NCI-H1436 treated with DMSO at 0.1 percent for 48 hours (cell line): ENCODE data around the gene OCA2.

Experiments
- DNase-seq: peaks from one replicate; lab custom pipeline; 2025; lab: John Stamatoyannopoulos, UW

Gene OCA2

DNA sequence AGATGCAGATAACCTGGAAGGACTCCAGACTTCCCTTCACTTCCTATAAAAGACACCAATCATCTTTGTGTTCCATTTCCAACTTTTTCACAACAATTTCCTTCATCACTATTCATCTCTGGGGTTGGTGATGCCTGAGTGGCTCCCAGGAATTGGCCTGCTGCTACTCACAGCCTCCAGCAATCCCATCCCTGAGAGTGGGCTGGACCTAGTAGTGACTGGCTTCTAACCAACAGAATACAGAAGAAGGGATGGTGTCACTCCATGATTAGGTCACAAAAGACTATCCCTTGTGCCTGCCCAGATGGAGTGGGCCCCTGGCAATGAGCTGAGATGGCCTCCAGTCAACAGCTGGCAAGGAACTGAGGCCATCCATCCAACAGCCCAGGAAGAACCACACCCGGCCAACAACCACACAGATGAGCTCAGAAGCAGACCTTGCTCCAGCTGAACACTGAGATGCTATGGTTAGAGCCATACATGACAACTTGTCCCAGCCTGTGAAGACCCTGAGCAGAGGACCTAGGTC is 20.9 kb downstream of the OCA2 start:
- DNase-seq, result no peak

DNA sequence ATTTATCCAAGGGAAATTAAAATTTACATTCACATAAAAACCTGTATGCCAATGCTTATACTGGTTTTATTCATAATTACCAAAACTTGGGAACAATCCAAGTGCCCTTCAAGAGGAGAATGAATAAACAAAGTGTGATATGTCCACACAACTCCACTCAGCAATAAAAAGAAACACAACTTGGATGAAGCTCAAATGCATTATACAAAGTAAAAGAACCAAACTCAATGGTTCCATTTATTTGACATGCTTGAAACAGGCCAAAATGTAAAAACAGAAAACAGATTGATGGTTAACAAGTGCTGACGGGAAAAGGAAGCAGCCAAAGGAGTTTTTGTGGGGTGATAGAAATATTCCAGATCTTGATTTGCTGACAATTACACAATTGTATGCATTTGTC is 23.5 kb downstream of the OCA2 start:
- no peak for DNase-seq

GRCh38 chr15:28068930-28069329 is 30.2 kb downstream of the OCA2 start:
- no peak for DNase-seq

DNA sequence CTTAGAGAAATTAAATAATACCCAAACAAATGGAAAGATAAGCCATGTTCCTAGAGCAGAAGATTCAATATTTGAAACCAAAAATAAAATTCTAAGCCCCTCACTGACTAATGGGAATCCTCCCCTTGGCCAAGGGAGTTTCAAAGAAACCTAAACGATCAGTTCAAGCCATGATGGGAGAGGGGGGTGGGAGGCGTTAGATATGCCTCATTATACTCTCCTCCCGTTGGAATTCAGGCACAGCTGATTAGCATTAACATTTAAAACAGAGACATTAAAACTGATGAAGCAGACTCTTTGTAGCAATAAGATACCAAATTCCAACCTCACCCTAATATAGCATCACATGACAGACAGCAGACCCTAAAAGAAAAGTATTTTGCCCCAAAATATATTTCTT is 32.9 kb downstream of the OCA2 start:
- DNase-seq, result no peak

GRCh38 chr15:28060005-28060404 is 39.1 kb downstream of the OCA2 start:
- DNase-seq, result no peak

DNA sequence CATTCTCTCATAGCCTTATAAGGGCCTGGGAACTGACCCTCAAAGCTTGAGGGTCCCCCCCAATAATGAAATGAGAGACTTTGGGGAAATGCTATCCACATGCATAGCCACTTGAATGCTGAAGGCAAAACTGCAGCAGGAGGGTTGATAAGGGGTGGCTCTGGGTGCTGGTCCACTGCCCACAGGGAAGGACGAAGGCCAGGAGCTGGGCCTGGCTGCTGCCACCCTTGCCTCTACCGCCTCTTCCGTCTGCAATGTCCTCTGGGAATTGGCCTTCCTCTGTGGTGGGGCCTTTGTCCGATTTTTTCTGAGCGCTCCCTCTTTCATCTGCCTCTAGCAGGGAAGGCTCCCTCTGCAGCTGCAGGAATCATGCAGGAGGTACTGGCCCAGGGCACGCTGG is 41.0 kb downstream of the OCA2 start:
- DNase-seq, result no peak

DNA sequence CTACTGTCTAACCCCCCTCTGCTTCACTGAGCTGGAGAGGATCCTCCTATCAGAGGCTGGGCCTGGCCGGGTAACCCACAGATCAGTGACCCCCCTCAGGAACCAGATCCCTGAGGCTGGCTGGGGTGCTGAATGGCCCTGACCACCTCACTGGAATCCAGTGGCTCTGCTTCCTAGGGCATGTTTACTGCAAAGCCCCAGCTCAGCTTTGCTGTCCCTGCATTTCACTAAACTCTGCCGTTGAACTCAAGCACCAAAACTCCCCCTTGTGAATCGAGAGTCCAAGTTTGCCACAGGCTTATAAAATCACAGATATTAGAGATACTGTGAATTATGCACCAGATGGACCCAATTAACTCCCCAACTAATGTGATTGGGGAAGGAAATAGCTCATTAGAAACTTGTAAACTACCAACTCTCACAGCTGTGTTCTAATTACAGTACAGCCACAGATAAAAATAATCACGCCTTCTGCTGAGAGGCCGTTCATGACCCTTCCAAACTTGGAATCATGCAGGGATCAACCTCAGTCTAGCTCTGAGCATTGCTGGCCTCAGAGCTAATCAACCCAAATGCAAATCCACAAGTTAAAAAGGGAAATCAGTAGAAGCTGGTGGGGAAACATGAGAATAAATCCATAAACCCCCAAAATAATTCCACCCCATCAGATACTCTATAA is 47.0 kb downstream of the OCA2 start:
- DNase-seq, result no peak

GRCh38 chr15:28049581-28049980 is 49.5 kb downstream of the OCA2 start:
- no peak for DNase-seq

DNA sequence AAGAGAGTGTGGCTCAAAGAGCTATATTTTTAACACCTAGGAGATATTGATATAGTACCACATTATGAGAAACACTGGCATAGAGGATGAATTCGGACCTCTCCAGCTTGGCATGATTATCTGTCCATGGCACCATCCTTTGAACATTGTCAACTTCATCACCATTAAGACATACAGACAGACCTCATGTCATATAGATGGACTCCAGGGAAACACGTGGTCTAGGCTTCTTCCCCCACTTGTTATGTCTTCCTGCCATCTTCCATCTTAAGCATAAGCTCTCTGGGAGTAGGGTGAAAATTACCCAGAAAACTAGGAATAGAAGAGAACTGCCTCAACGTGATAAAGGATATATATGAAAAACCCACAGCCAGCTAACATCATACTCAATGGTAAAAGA is 51.8 kb downstream of the OCA2 start:
- DNase-seq, result no peak

GRCh38 chr15:28044121-28044672 is 54.9 kb downstream of the OCA2 start:
- no peak for DNase-seq

- no peak for DNase-seq
Observed at GRCh38 chr15:28043691-28044091, 55.4 kb downstream of the OCA2 start.

- no peak for DNase-seq
Observed at GRCh38 chr15:28037969-28038590, 61.0 kb downstream of the OCA2 start.

GRCh38 chr15:28033443-28033842 is 65.7 kb downstream of the OCA2 start:
- DNase-seq, result no peak

GRCh38 chr15:28030801-28031200 is 68.3 kb downstream of the OCA2 start:
- DNase-seq, result no peak

DNA sequence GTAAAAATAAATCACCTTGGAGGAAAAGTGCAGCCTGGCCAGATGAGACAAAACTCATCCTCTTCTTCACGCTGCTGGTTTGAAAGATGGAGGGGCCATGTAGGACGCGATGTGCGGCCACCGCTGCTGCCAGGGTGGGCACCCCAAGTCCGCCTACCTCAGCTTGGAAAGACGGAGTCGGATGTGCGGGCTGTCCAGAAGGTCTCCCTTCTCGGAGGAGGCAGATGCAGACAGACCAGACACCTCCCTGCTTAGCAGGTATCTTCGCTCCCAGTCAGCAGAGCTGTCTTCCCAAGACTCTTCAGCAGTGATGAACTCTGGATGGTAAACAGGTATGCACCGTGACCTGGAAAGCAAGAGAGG is 71.4 kb downstream of the OCA2 start:
- DNase-seq, result no peak

- no peak for DNase-seq
Observed at GRCh38 chr15:28026764-28027713, 72.1 kb downstream of the OCA2 start.

- DNase-seq, result no peak
Observed at GRCh38 chr15:28026221-28026620, 72.9 kb downstream of the OCA2 start.

- DNase-seq, result no peak
Observed at GRCh38 chr15:28025413-28025812, 73.7 kb downstream of the OCA2 start.

- DNase-seq, result no peak
Observed at GRCh38 chr15:28024889-28025250, 74.2 kb downstream of the OCA2 start.

DNA sequence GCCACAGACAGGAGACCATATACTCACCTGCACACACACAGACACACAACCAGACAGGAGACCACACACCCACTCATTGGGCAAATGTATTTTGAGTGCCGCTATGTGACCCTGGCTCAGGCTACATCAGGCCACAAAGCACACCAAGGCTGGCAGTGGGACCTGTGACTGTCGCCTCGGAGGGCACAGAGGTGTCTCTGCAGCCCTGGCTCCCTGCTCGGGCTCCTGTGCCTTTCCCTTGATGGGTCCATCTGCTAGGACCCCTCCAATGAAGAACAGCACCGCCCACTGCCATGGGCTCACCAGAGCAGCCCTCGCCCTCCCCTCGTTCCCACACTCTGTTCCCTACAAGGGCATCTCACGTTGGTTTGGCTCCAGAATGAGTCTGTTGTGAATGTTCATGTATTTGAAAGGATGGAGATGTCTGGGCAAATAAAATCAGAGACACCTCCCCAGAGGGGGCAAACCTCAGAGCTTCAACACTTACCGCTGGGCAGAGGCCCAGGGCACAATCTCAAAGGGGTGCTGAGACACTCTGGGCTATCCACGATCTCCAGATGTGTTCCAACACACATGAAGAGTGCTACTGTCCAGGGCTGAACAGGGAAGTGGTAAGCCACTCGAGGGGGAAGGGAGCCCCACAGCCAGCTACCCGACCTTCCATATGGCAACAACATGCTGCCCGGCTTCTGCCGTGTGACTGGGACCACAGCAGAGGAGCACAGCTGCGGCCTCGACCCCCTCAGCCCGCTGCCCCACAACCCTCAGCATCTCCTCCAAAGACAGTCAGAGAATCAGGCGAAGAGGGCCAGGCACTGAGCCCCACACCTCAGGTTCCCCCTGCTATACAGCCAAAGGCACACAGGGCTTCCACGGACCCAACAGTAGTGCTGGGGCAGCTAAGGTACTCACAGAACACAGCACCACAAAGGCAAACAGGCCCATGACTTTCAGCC is 74.9 kb downstream of the OCA2 start:
- DNase-seq, result no peak

DNA sequence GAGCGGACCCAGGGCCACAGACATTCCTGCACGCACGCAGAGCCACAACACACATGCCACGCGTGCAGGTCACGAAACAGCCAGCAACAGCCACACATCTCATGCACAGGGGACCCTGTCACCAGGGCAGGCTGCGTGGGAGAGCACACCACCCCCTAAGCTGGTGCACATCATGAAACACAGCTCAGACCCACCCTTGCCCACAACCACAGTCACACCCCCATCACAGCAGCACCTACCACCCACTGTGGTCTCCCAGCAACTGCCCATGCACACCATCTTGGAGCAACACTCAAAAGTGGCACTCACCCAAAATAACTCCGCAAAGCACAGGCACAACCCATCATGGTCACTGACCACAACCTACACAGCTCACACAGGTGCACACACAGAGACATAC is 75.7 kb downstream of the OCA2 start:
- no peak for DNase-seq
